Endothelial cell (in vitro differentiated cells): ENCODE results near the gene TMEM170B. TPM values are rescaled to one million over a fixed set of nuclear protein-coding genes. Genes with fewer than 3 reads are reported as not detected.

Experiments used
- DNase-seq: peaks from one replicate; pipeline ENCODE4 v3.0.0; 2021; ENCODE audit warnings: low spot score
- H3K27ac Mint-ChIP-seq: one replicate; pipeline ENCODE4 v1.8.0; 2021; ENCODE audit warnings: mixed read lengths, inconsistent platforms; ENCODE audit not compliant: unreplicated experiment
- H3K27me3 Mint-ChIP-seq: one replicate; pipeline ENCODE4 v1.8.0; 2021; ENCODE audit warnings: mild to moderate bottlenecking, moderate library complexity, mixed read lengths, inconsistent platforms; ENCODE audit not compliant: unreplicated experiment
- H3K36me3 Mint-ChIP-seq: one replicate; pipeline ENCODE4 v1.8.0; 2021; ENCODE audit warnings: mild to moderate bottlenecking, low read depth, mixed read lengths, inconsistent platforms; ENCODE audit not compliant: unreplicated experiment
- H3K4me1 Mint-ChIP-seq: one replicate; pipeline ENCODE4 v1.8.0; 2021; ENCODE audit warnings: mild to moderate bottlenecking, mixed read lengths, inconsistent platforms; ENCODE audit not compliant: unreplicated experiment
- H3K4me3 Mint-ChIP-seq: one replicate; pipeline ENCODE4 v1.8.0; 2021; ENCODE audit warnings: mild to moderate bottlenecking, mixed read lengths, inconsistent platforms; ENCODE audit not compliant: unreplicated experiment
- H3K9me3 Mint-ChIP-seq: one replicate; pipeline ENCODE4 v1.8.0; 2021; ENCODE audit warnings: mixed read lengths, inconsistent platforms; ENCODE audit not compliant: unreplicated experiment
- CTCF ChIP-seq: fragments of 200-600 bp; sonication (generic); IDR thresholded peaks from one replicate; pipeline ENCODE4 v1.5.0; 2021; ENCODE audit warnings: antibody characterized with exemption; ENCODE audit not compliant: unreplicated experiment
- total RNA-seq: library from RNA; stranded (reverse); fragmentation: NEBNext Ultra II Directional; extraction: Animal tissue kit (Norgen Biotek cat#: 25700); gene quantifications from one replicate; pipeline ENCODE4 v1.2.1, GENCODE V29; 2021; ENCODE audit not compliant: unreplicated experiment

The TMEM170B gene
- total RNA-seq, 1 donor from 2014 or later, result 5.0 TPM

GRCh38 chr6:11607383-11607782 lies 69.8 kb downstream of the TMEM170B start:
- no peaks in the 10 kb centered on the region for H3K9me3 Mint-ChIP-seq
- H3K27ac Mint-ChIP-seq, result no peak overlapping the region
- no peak for DNase-seq

GRCh38 chr6:11608600-11609323 lies 71.2 kb downstream of the TMEM170B start:
- H3K27me3 Mint-ChIP-seq, result peaks cover 3% of the 10 kb centered on the region
- no peak for TF ChIP-seq CTCF
- DNase-seq, result no peak
- no peaks in the 10 kb centered on the region for H3K9me3 Mint-ChIP-seq
- H3K4me1 Mint-ChIP-seq, result peaks cover 30% of the 10 kb centered on the region
- H3K27ac Mint-ChIP-seq, result peak overlapping the region; percentile 99
- no peaks in the 10 kb centered on the region for H3K36me3 Mint-ChIP-seq
- H3K4me3 Mint-ChIP-seq, result no peak overlapping the region

More at GRCh38 chr6:11607383-11607782, 69.8 kb downstream of the TMEM170B start:
- Mint-ChIP-seq H3K4me3 (no peak overlapping the region), H3K36me3 (no peaks in the 10 kb centered on the region), H3K4me1 (peaks cover 30% of the 10 kb centered on the region), H3K27me3 (peaks cover 3% of the 10 kb centered on the region)
- TF ChIP-seq CTCF, result no peak

- Mint-ChIP-seq H3K27ac (peak overlapping the region; percentile 99), H3K27me3 (peaks cover 3% of the 10 kb centered on the region)
- peak; percentile 39 for DNase-seq
These were observed 71.9 kb downstream of the TMEM170B start for GRCh38 chr6:11609324-11610071.

GRCh38 chr6:11613336-11613735 lies 75.8 kb downstream of the TMEM170B start:
- no peak for TF ChIP-seq CTCF
- H3K27me3 Mint-ChIP-seq, result peaks cover 3% of the 10 kb centered on the region
- H3K4me3 Mint-ChIP-seq, result no peak overlapping the region
- peaks cover 19% of the 10 kb centered on the region for H3K4me1 Mint-ChIP-seq
- H3K9me3 Mint-ChIP-seq, result no peaks in the 10 kb centered on the region
- DNase-seq, result no peak
- H3K36me3 Mint-ChIP-seq, result no peaks in the 10 kb centered on the region
- no peak overlapping the region for H3K27ac Mint-ChIP-seq

More at GRCh38 chr6:11609324-11610071, 71.9 kb downstream of the TMEM170B start:
- no peaks in the 10 kb centered on the region for H3K9me3 Mint-ChIP-seq
- H3K4me1 Mint-ChIP-seq, result peaks cover 31% of the 10 kb centered on the region
- no peak for TF ChIP-seq CTCF
- H3K4me3 Mint-ChIP-seq, result no peak overlapping the region
- H3K36me3 Mint-ChIP-seq, result no peaks in the 10 kb centered on the region

GRCh38 chr6:11613858-11614257 lies 76.3 kb downstream of the TMEM170B start:
- TF ChIP-seq CTCF, result no peak
- Mint-ChIP-seq H3K4me3 (no peak overlapping the region), H3K36me3 (no peaks in the 10 kb centered on the region), H3K27me3 (peaks cover 3% of the 10 kb centered on the region), H3K4me1 (peaks cover 17% of the 10 kb centered on the region), H3K9me3 (no peaks in the 10 kb centered on the region), H3K27ac (no peak overlapping the region)
- no peak for DNase-seq
